ENCODE results near the gene LAS1L. TPM values are rescaled to one million over a fixed set of nuclear protein-coding genes. Genes with fewer than 3 reads are reported as not detected.

LAS1L gene
- total and polyA plus RNA-seq, 4 donors: 15.5 to 27.0 (median 23.1) TPM

- H3K27ac ChIP-seq (ENCODE audit: low read depth in 1 of 2, low read length in 1 of 2): no peak overlapping the region
- WGBS, 2 donors: 80 to 86% methylated on average over 4 of the region's 4 CpGs
- H3K36me3 ChIP-seq (ENCODE audit: control insufficient read depth in 4 of 4, insufficient read depth in 4 of 4, low read length in 4 of 4): peaks cover 0 to 11% (median 4%) of the 10 kb centered on the region in 4 donors
- no peak for TF ChIP-seq CTCF (IDR thresholded peaks at IDR 0.05; ENCODE audit: control extremely low read depth, extremely low read depth)
- H3K4me3 ChIP-seq: no peak overlapping the region
- H3K9me3 ChIP-seq (ENCODE audit: control insufficient read depth in 4 of 4, insufficient read depth in 3 of 4, low read length in 3 of 4): peaks cover 0 to 2% (median 0%) of the 10 kb centered on the region in 4 donors
- no peaks in the 10 kb centered on the region for H3K27me3 ChIP-seq (ENCODE audit: control insufficient read depth in 3 of 3, insufficient read depth in 3 of 3, low read length in 2 of 3)
- H3K4me1 ChIP-seq (ENCODE audit: control insufficient read depth in 5 of 5, insufficient read depth in 5 of 5, low read length in 5 of 5): no peaks in the 10 kb centered on the region
- DNase-seq (no peak), ATAC-seq (ENCODE audit: insufficient read depth, low FRiP score) (no peak)
- H3K9ac ChIP-seq (ENCODE audit: insufficient read depth in 1 of 2, low read length in 2 of 2): no peak overlapping the region
These were observed 25.2 kb downstream of the LAS1L start for GRCh38 chrX:65509400-65509799.

GRCh38 chrX:65508851-65509250, 25.7 kb downstream of the LAS1L start:
- Histone ChIP-seq H3K4me3 (no peak overlapping the region), H3K9ac (ENCODE audit: insufficient read depth in 1 of 2, low read length in 2 of 2) (no peak overlapping the region), H3K9me3 (ENCODE audit: control insufficient read depth in 4 of 4, insufficient read depth in 3 of 4, low read length in 3 of 4) (peaks cover 0 to 2% (median 0%) of the 10 kb centered on the region in 4 donors), H3K4me1 (ENCODE audit: control insufficient read depth in 5 of 5, insufficient read depth in 5 of 5, low read length in 5 of 5) (no peaks in the 10 kb centered on the region), H3K27me3 (ENCODE audit: control insufficient read depth in 3 of 3, insufficient read depth in 3 of 3, low read length in 2 of 3) (no peaks in the 10 kb centered on the region), H3K36me3 (ENCODE audit: control insufficient read depth in 4 of 4, insufficient read depth in 4 of 4, low read length in 4 of 4) (peaks cover 0 to 10% (median 1%) of the 10 kb centered on the region in 4 donors), H3K27ac (ENCODE audit: low read depth in 1 of 2, low read length in 1 of 2) (no peak overlapping the region)
- ATAC-seq (ENCODE audit: insufficient read depth, low FRiP score) (no peak), DNase-seq (no peak)
- no peak for TF ChIP-seq CTCF (IDR thresholded peaks at IDR 0.05; ENCODE audit: control extremely low read depth, extremely low read depth)
- WGBS, 2 donors: 65 to 70% methylated on average over 4 of the region's 4 CpGs

GRCh38 chrX:65502618-65503017, 32.0 kb downstream of the LAS1L start:
- Histone ChIP-seq H3K36me3 (ENCODE audit: control insufficient read depth in 4 of 4, insufficient read depth in 4 of 4, low read length in 4 of 4) (peaks cover 0 to 2% (median 0%) of the 10 kb centered on the region in 4 donors), H3K4me3 (no peak overlapping the region), H3K27ac (ENCODE audit: low read depth in 1 of 2, low read length in 1 of 2) (no peak overlapping the region), H3K27me3 (ENCODE audit: control insufficient read depth in 3 of 3, insufficient read depth in 3 of 3, low read length in 2 of 3) (no peaks in the 10 kb centered on the region), H3K9me3 (ENCODE audit: control insufficient read depth in 4 of 4, insufficient read depth in 3 of 4, low read length in 3 of 4) (no peaks in the 10 kb centered on the region), H3K9ac (ENCODE audit: insufficient read depth in 1 of 2, low read length in 2 of 2) (no peak overlapping the region), H3K4me1 (ENCODE audit: control insufficient read depth in 5 of 5, insufficient read depth in 5 of 5, low read length in 5 of 5) (no peaks in the 10 kb centered on the region)
- DNase-seq: no peak
- 81 to 94% methylated on average over 10 to 11 of the region's 11 CpGs for WGBS, 2 donors
- ATAC-seq (ENCODE audit: insufficient read depth, low FRiP score): no peak
- TF ChIP-seq CTCF (IDR thresholded peaks at IDR 0.05; ENCODE audit: control extremely low read depth, extremely low read depth): no peak

- Histone ChIP-seq H3K9me3 (ENCODE audit: control insufficient read depth in 4 of 4, insufficient read depth in 3 of 4, low read length in 3 of 4) (peaks cover 0 to 2% (median 0%) of the 10 kb centered on the region in 4 donors), H3K27ac (ENCODE audit: low read depth in 1 of 2, low read length in 1 of 2) (no peak overlapping the region), H3K4me1 (ENCODE audit: control insufficient read depth in 5 of 5, insufficient read depth in 5 of 5, low read length in 5 of 5) (no peaks in the 10 kb centered on the region), H3K27me3 (ENCODE audit: control insufficient read depth in 3 of 3, insufficient read depth in 3 of 3, low read length in 2 of 3) (no peaks in the 10 kb centered on the region), H3K36me3 (ENCODE audit: control insufficient read depth in 4 of 4, insufficient read depth in 4 of 4, low read length in 4 of 4) (no peaks in the 10 kb centered on the region), H3K4me3 (no peak overlapping the region), H3K9ac (ENCODE audit: insufficient read depth in 1 of 2, low read length in 2 of 2) (no peak overlapping the region)
- 76 to 92% methylated on average over 1 of the region's 1 CpG for WGBS, 2 donors
- no peak for DNase-seq
- TF ChIP-seq CTCF (IDR thresholded peaks at IDR 0.05; ENCODE audit: control extremely low read depth, extremely low read depth): no peak
- ATAC-seq (ENCODE audit: insufficient read depth, low FRiP score): no peak
These were observed 41.2 kb downstream of the LAS1L start for GRCh38 chrX:65493431-65493830.

Measured in lung (tissue), 12 donors.